ENCODE data around the gene IQCH.
A peak's percentile ranks its signal among the peaks of the same experiment; 100 is the strongest.
"Not testable (repeated sequence)": the region's sequence is repeated elsewhere in the genome, so short reads cannot be mapped to it uniquely, and the experiment has no call there.

The IQCH gene

DNA sequence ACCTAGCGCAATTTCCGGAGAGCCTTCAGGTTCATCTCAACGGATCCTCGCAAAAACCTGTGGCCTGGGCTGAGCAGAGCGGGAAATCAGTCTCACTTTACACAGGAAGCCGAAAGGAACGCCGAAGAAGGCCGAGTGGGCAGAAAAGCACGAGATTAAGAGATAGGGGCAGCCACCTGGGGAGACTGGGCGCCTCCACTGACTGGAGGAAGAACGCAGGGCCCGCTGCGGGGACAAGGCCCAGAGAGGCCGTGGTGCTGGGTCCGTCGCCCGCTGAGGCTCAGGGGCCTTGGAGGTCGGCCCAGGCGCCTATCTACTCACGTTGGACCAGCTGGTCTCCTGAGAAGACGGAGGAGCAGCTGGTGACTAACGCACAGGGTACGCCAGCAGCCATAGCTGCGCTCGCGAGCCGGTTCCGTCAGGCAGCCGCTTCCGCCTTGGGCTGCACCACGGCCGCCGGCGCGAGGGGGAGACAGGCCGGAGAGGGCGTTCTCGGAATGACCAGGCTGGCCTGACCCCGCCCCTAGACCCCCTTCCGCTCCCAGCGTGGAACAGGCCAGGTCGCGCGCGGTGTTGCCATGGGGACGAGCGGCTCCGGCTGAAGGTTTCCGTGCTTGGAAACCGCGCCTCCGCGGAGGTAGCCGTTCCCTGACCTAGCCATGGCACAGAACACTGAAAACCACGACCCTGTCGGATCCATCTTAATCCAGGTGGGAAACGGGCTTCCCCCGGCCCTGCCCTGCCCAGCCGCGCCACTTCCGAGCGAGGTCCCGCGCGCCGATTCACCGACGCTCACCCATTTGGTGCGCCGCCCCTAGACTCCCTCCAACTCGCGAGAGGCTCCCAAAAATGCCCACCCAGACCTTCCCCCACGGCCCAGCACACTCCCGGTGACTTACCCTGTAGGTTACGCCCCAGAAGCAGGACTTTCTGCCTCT is at the start of gene IQCH, which contains the start of gene AAGAB:
IQCH (plus strand) TSS at position 549 of the 938 bp plus-strand sequence; CDS start at position 660, 111 bp downstream.
AAGAB (minus strand) TSS at position 424 of the 938 bp plus-strand sequence; CDS start at position 394, 30 bp downstream.
- DNase-seq = peak; percentile 99

DNA sequence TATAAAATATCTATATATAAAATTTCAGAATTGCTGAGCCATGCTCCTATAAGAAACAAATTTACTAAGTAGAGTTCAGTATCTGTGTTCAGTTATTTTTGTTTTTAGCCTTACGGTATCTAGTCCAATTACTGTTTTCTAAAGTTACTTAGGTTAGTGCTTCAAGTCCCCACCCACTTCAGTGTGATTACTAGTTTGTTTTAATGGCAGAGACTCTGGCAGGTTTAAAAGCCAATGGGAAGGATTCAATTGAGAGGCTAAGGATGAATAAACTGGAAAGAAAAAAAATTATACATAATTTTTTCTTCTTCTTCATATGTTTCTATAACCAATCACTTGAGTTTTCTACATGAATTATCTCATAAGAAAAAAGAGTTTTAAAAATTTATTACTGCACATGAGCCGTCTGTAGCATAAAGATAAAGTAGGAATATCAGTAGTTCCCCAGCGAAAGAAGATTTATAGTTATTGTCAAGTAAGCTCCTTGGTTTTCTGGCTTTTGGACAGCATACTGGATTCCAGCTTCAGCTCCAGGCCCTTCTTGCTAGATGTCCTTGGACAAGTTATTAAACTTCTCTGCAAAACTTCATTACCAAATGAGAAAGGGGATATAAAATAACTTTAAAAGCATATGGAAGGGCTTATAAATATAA is 46.9 kb upstream of the IQCH start:
- DNase-seq = no peak

DNA sequence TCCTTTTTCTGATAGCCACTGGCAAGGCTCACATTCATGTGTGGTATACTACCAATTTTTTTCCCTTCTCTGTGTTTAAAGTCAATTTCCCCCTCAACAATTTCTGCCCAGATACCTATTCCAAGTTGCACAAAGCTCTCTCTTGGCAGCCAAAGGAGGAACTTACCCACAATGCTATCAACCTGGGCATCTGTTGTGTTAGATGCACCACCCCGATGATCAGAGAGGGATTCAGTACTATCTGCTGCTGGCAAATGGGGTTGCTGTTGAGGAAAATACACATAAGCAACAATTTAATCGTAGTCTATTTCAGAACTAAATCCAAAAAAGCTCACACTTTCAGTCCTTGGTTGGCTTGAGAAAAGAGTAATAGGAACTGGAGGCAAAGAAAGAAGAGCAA is 46.2 kb upstream of the IQCH start:
- DNase-seq = no peak

DNA sequence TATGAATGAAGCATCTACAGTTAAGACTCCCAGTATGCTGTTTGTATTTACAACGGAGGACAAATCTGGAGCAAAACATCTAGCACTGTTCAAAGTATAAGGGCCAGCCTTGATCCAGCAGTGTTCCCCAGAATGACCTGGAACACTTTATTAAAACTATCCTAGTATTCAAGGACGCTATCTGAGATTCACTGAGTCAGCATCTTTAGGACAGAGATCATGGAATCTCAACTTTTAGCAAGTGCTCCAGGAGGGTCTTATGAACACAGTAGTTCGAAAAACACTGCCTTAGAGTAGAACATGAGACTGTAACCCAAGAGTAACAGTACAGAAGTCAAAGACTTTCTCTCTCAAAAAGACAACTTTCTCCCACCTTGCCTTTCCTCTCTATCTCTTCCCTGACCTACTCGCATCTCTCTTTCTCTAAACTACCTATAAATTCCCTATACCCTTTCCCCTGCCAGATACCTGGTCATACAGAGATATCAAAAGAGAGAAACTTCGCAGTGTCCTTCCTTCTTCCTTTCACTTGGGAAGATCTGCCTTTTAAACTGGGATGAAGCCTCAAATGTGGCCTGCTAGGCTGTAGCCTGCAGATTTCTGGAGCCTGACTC is 43.9 kb upstream of the IQCH start:
- no peak for DNase-seq

DNA sequence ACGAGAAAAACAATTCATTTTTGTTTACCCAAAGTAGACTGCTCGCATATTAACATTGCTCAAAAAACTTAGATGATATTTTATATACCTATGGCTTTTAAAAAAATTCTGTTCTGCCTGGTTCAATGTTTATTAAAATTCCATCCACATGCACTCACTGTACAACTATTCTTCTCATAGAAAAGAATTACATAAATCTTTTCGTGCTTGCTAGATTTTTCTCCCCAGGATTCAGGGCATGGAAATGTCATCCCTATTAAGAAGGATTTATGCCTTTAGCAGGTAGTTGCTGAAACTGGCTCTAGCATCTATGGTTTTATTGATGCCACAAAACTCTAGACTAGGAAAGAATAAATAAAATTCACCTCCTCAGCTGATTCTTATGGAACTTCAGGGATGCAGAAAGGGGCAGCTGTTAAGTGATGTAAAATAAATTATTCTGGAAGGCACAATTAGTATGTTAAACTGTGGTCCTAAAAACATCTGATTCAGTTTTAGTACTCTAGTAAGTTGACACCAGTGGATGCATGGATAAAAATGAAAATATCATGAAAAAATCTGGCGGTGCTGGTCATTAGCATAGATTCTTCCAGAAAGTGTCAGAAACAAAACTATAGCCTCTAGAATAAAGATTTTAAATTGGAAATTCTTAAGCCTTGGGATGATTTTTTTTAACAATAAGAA is 41.8 kb upstream of the IQCH start:
- no peak for DNase-seq

- no peak for DNase-seq
Observed at GRCh38 chr15:67215102-67215501, 39.5 kb upstream of the IQCH start.

DNA sequence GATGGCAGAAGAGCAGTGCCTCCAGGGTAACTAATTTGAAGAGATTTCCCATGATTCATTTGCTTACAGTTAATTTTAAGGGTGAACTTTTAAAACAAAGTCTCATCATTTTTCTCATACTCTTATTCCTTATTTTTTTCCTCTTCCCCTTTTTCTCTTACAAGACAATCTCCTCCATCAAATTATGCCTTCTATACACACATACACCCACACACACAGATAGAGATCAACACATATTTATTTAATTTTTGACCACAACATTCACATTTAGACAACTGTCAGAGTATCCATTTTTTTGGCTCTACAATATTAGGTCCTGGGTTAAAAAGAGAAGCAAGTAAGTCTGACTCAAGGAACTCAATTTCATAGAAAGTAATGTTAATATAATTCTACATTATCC is 37.7 kb upstream of the IQCH start:
- DNase-seq = no peak

DNA sequence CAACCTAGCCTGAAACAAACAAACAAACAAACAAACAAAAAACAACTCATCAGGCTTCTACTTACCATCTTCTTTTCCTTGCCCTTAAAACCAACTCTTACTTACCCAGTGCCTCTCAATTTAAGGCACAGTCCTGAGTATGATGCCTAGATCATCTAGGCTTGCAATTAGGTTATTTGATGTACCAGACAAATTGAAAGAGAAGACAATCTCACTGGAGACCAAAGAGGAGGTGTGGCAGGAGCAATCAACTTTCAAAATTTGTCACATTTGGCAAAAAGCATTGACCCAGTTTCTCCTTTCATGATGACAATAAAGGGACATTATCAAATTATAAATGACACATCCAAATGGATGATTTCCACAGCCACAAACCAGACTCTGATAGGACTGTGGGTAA is 36.2 kb upstream of the IQCH start:
- DNase-seq = no peak

DNA sequence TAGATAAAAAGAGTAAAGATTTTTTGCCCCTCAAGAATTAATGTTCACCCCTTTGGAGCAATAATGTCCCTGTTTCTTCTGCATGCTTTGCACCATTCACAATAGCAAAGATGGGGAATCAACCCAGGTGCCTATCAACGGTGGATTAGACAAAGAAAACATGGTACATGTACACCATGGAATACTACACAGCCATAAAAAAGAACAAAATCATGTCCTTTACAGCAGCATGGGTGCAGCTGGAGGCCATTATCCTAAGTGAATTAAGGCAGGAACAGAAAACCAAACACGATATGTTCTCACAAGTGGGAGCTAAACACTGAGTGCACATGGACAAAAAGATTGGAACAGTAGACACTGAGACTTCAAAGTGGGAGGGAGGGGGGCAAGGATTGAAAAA is 35.3 kb upstream of the IQCH start:
- DNase-seq = no peak

GRCh38 chr15:67224889-67225288 is 29.7 kb upstream of the IQCH start:
- no peak for DNase-seq

DNA sequence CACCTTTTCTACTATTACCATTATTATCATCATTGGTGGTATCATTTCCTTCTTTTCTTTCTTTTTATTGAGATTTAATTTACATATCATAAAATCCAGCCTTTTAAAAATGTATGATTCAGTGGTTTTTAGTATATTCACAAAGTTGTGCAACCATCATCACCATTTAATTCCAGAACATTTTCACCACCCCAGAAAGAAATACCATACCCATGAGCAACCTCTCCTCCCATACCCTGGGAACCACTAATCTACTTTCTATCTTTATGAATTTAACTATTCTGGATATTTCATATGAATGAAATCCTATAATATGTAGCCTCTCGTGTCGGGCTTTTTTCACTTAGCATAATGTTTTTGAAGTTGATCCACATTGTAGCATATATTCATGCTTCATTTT is 29.2 kb upstream of the IQCH start:
- DNase-seq = peak; percentile 59

- DNase-seq = no peak
Observed at GRCh38 chr15:67227431-67227830, 27.2 kb upstream of the IQCH start.

DNA sequence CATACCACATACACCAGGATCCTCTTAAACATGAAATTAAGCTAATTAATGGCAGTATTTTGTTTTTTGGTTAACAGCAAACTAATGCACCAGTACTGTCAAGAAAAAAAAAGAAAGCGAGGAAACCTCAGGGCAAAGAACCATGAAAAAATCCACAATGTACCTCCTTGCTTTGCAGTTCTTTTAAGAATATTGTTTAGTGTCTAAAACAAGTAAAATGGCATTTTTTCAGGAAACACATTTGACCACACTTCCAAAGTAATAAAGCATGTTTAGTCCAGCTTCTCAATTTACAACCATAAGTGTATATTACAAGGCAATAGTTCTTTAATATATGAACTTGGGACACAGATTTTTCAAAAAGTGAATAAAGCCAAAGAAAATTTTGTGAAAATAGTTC is 26.7 kb upstream of the IQCH start:
- DNase-seq = no peak

DNA sequence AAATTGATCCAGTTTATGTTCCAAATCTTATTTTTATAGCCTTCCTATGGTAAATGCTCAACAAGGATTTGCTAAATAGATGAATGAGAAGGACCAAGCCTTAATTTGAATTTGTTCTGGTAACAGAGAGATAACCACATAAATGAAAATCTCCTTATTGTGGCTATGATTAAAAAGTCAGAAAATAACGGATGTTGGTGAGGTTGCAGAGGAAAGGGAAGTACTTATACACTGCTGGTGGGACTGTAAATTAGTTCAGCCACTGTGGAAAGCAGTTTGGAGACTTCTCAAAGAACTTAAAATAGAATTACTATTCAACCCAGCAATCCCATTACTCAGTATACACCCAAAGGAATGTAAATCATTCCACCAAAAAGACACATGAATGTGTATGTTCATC is 26.3 kb upstream of the IQCH start:
- no peak for DNase-seq

DNA sequence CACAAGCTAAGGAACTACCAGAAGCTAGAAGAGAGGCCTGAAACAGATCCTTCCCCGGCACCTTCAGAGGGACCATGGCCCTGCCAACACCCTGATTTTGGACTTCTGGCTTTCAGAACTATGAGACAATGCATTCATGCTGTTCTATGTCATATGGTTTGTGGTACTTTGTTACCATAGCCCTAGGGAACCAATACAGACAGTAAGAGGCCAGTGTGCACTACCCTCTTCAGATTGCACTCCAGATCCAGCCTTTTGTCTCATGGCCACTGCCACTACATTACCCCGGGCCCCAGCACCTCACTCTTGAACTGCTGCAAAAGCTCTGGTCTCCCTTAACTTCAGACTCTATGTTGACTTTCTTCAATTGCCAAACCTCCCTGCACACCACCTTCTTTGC is 24.1 kb upstream of the IQCH start:
- no peak for DNase-seq

GRCh38 chr15:67232591-67232990 is 22.0 kb upstream of the IQCH start:
- DNase-seq = no peak

DNA sequence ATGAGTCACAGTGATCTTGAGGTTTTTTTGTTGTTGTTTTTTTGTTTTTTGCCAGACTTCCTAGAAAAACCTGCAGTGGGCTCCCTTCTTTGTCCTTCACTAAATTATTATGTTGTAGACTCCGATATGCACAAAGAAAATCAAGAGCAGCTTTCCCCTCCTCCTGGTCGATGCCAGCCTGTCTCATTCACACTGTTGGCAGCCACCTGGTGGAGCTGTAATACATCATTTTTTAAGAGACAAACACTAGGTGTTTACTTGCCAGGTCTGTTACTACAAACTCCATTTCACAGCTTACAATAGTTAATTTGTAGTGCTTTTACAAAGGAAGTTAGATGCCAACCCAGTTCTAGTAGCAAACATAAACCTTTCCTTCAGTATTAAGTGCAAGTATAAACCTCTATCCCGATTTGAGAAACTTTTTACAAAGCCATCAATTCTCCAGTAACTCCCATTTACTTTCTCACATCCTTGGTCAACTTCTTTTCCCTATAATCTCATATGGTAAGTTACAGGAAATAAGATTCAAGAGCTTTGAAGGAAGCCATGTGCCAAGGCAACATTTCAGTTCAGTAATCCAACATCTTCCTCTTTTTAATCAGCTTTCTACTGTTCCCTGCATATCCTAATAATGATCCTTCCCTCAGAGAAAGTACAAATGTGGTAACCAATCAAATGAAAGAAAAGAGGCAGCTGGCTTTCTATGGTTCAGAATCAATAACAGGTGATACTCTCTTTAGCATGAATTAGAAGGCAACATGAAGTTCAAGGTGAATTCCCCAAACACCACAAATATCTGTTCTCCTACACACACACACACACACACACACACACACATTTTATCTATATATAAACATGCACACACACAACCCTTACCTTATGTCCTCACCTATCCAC is 14.1 kb upstream of the IQCH start:
- peak; percentile 28 for DNase-seq

- DNase-seq = no peak
Observed at GRCh38 chr15:67241132-67241855, 13.3 kb upstream of the IQCH start.

GRCh38 chr15:67242708-67243111 is 11.9 kb upstream of the IQCH start:
- no peak for DNase-seq

- no peak for DNase-seq
Observed at GRCh38 chr15:67244971-67245478, 9.6 kb upstream of the IQCH start.

- DNase-seq = not testable (repeated sequence)
Observed at GRCh38 chr15:67246606-67247005, 8.0 kb upstream of the IQCH start.

Data from NCI-H226 (cell line).